Uterus (tissue), 4 donors: ENCODE results near the gene DKK2. TPM values are rescaled to one million over a fixed set of nuclear protein-coding genes. Genes with fewer than 3 reads are reported as not detected.

Experiments used
- DNase-seq, 2 donors: peaks; one replicate each; pipeline ENCODE4 v3.0.0-alpha.2; 2019 to 2020
- H3K27ac ChIP-seq, 2 donors: fragments of 200-600 bp; sonication (generic); 1 replicate in 1 of 2; 2 replicates in 1 of 2; pipeline ENCODE4 v1.5.1; 2016 to 2018
- H3K27me3 ChIP-seq, 2 donors: fragments of 200-600 bp; sonication (generic); one replicate each; pipeline ENCODE4 v1.5.1; 2018 to 2019; ENCODE audit warnings: control low read depth in 1 of 2
- H3K36me3 ChIP-seq, 2 donors: fragments of 200-600 bp; sonication (generic); one replicate each; pipeline ENCODE4 v1.5.1; 2019; ENCODE audit warnings: control low read depth in 1 of 2
- H3K4me1 ChIP-seq, 2 donors: fragments of 200-600 bp; sonication (generic); one replicate each; pipeline ENCODE4 v1.5.1; 2018 to 2019; ENCODE audit warnings: control low read depth in 1 of 2
- H3K4me3 ChIP-seq, 2 donors: fragments of 200-600 bp; sonication (generic); 1 replicate in 1 of 2; 2 replicates in 1 of 2; pipeline ENCODE4 v1.5.1; 2018 to 2019; ENCODE audit warnings: mild to moderate bottlenecking in 1 of 2
- H3K9me3 ChIP-seq, 2 donors: fragments of 200-600 bp; sonication (generic); one replicate each; pipeline ENCODE4 v1.5.1; 2019; ENCODE audit warnings: control low read depth in 1 of 2
- POLR2A ChIP-seq, 2 donors: fragments of 450-650 bp; IDR thresholded peaks; one replicate each; pipeline ENCODE4 v1.6.1; 2016; ENCODE audit warnings: antibody characterized with exemption in 2 of 2, mild to moderate bottlenecking in 1 of 2, moderate library complexity in 1 of 2
- intact Hi-C: fragments of 100-400 bp; cut with DNase I; formaldehyde crosslinking; loops from one replicate; pipeline ENCODE4 v1.15.1; 2023; ENCODE audit warnings: low total_unique reads
- total RNA-seq, 4 donors: library from RNA; depleted of rRNA in 3 of 4; stranded (reverse); fragments of >200 nt in 3 of 4; gene quantifications; one replicate each; pipeline versions ENCODE4 v1.1.0 to v1.2.4, GENCODE V29; 2014 to 2023
- TF ChIP-seq, protein P1 (sequence below), 4 experiments: fragments of 200-600 bp in 2 of 4; fragments of 450-650 bp in 2 of 4; sonication (generic) in 2 of 4; IDR thresholded peaks; one replicate each; pipeline ENCODE4 v1.5.1; 2016 to 2019; ENCODE audit warnings: antibody characterized with exemption in 4 of 4, mild to moderate bottlenecking in 2 of 4, moderate library complexity in 1 of 4
- donor health status: DM: yes; HTN: yes; CAD: no.

The DKK2 gene
- total RNA-seq, 4 donors from 2014 or later: 1.5 to 25.0 TPM; not detected in 2

DNA sequence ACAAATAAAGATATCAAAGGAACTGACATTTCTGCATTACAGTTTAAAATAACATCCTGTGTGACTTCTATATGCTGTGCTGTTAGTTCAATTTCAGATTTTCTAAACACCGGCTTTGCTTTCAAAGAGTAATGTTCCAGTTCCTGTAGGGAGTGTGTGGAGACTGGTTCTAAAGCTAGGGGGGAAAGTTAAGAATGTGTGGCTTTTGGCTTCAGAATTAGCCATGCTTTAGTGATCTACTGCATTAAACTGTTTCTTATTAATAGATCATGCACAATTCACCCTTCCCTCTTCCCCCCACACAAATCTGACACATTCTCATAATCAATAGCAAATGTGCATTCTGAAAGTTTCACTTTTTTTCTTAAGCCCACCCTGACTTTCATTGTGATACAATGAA, 32.0 kb upstream of the DKK2 start:
- DNase-seq: no peak
- TF ChIP-seq POLR2A (IDR thresholded peaks at IDR 0.05): no peak
- TF ChIP-seq, protein P1, sequence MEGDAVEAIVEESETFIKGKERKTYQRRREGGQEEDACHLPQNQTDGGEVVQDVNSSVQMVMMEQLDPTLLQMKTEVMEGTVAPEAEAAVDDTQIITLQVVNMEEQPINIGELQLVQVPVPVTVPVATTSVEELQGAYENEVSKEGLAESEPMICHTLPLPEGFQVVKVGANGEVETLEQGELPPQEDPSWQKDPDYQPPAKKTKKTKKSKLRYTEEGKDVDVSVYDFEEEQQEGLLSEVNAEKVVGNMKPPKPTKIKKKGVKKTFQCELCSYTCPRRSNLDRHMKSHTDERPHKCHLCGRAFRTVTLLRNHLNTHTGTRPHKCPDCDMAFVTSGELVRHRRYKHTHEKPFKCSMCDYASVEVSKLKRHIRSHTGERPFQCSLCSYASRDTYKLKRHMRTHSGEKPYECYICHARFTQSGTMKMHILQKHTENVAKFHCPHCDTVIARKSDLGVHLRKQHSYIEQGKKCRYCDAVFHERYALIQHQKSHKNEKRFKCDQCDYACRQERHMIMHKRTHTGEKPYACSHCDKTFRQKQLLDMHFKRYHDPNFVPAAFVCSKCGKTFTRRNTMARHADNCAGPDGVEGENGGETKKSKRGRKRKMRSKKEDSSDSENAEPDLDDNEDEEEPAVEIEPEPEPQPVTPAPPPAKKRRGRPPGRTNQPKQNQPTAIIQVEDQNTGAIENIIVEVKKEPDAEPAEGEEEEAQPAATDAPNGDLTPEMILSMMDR (IDR thresholded peaks at IDR 0.05): no peak
- H3K9me3 ChIP-seq: no peaks in the 10 kb centered on the region
- no peaks in the 10 kb centered on the region for H3K36me3 ChIP-seq
- H3K4me3 ChIP-seq: no peak overlapping the region
- intact Hi-C loops: no loop called here
- no peaks in the 10 kb centered on the region for H3K27me3 ChIP-seq
- no peak overlapping the region for H3K27ac ChIP-seq
- no peaks in the 10 kb centered on the region for H3K4me1 ChIP-seq

- Histone ChIP-seq H3K9me3 (no peaks in the 10 kb centered on the region), H3K4me3 (no peak overlapping the region), H3K27ac (no peak overlapping the region), H3K4me1 (no peaks in the 10 kb centered on the region), H3K27me3 (no peaks in the 10 kb centered on the region), H3K36me3 (no peaks in the 10 kb centered on the region)
- TF ChIP-seq, protein P1 (IDR thresholded peaks at IDR 0.05): no peak
- no peak for TF ChIP-seq POLR2A (IDR thresholded peaks at IDR 0.05)
- intact Hi-C loops: no loop called here
- no peak for DNase-seq
Observed at GRCh38 chr4:107066621-107067020, 30.5 kb upstream of the DKK2 start.

DNA sequence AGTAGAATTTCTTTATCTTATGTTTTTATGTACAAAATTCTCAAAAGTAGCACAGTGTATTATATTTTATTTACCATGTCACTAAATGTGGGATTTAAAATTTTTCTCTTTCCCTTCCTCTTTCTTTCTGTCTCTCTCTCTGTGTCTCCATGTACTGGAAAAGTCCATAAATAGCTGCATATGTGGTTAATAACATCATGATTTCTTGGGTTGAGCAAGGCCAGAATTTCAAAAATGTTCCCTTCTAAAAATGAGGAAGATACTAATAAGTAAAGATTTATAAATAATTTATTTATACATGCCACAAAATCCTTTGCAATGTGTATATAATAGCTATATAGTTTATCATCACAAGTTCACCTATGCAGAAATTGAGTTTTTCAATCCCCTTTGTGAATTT, 29.1 kb upstream of the DKK2 start:
- no peaks in the 10 kb centered on the region for H3K4me1 ChIP-seq
- intact Hi-C loops: no loop called here
- H3K27ac ChIP-seq: no peak overlapping the region
- H3K27me3 ChIP-seq: no peaks in the 10 kb centered on the region
- H3K36me3 ChIP-seq: no peaks in the 10 kb centered on the region
- H3K9me3 ChIP-seq: no peaks in the 10 kb centered on the region
- TF ChIP-seq, protein P1 (IDR thresholded peaks at IDR 0.05): no peak
- no peak for TF ChIP-seq POLR2A (IDR thresholded peaks at IDR 0.05)
- no peak for DNase-seq
- H3K4me3 ChIP-seq: no peak overlapping the region

- Histone ChIP-seq H3K27ac (no peak overlapping the region), H3K4me1 (no peaks in the 10 kb centered on the region), H3K27me3 (no peaks in the 10 kb centered on the region), H3K4me3 (no peak overlapping the region), H3K9me3 (no peaks in the 10 kb centered on the region), H3K36me3 (no peaks in the 10 kb centered on the region)
- DNase-seq: no peak
- intact Hi-C loops: no loop called here
- TF ChIP-seq, protein P1 (IDR thresholded peaks at IDR 0.05): no peak
- no peak for TF ChIP-seq POLR2A (IDR thresholded peaks at IDR 0.05)
Observed at GRCh38 chr4:107060388-107060787, 24.3 kb upstream of the DKK2 start.

DNA sequence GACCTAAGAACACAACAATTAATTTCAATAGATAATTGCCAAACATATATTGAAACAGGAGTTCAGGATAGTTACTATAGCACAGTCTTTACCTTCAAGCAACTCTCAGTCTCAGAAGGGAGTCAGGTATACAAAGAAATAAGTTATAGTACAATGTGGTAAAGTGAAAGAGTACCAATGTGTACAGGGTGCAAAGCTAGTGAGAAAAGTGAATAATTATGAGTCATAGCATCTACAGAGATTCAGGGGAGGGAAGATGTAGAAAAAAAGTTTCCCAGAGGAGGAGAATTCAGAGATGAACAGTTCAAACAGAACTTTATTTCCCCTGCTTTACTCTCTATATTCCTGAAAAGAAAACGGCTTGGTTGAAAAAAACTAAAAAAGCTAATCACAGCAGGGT, 22.7 kb upstream of the DKK2 start:
- H3K27ac ChIP-seq: no peak overlapping the region
- H3K36me3 ChIP-seq: no peaks in the 10 kb centered on the region
- no peak for DNase-seq
- no peak overlapping the region for H3K4me3 ChIP-seq
- H3K27me3 ChIP-seq: no peaks in the 10 kb centered on the region
- intact Hi-C loops: no loop called here
- H3K4me1 ChIP-seq: no peaks in the 10 kb centered on the region
- TF ChIP-seq, protein P1 (IDR thresholded peaks at IDR 0.05): no peak
- no peak for TF ChIP-seq POLR2A (IDR thresholded peaks at IDR 0.05)
- H3K9me3 ChIP-seq: no peaks in the 10 kb centered on the region
